RWPE1 (cell line): ENCODE data around the gene GAL3ST2.
"Not testable (repeated sequence)": the region's sequence is repeated elsewhere in the genome, so short reads cannot be mapped to it uniquely, and the experiment has no call there.

Source experiments
- CTCF ChIA-PET: fragments of 350-600 bp; sonication (Branson Sonifier 250); formaldehyde crosslinking; extraction: SDS; loops from one replicate; lab custom pipeline; 2021; lab: Yijun Ruan, JAX
- POLR2A ChIA-PET: fragments of 400-600 bp; formaldehyde crosslinking; extraction: SDS; loops from one replicate; lab custom pipeline; 2020; ENCODE audit warnings: antibody characterized with exemption; ENCODE audit not compliant: low non-redundant PET; lab: Yijun Ruan, JAX
- DNase-seq: peaks from one replicate; pipeline ENCODE4 v3.0.0; 2012; ENCODE audit warnings: low spot score
- H3K27ac ChIP-seq: fragments of 450-650 bp; 2 replicates; pipeline ENCODE4 v1.5.1; 2017
- TF ChIP-seq, protein P1 (sequence below): fragments of 450-650 bp; conservative IDR thresholded peaks from 2 replicates; pipeline ENCODE4 v1.5.1; 2017; ENCODE audit warnings: low read depth, mild to moderate bottlenecking

Gene GAL3ST2

DNA sequence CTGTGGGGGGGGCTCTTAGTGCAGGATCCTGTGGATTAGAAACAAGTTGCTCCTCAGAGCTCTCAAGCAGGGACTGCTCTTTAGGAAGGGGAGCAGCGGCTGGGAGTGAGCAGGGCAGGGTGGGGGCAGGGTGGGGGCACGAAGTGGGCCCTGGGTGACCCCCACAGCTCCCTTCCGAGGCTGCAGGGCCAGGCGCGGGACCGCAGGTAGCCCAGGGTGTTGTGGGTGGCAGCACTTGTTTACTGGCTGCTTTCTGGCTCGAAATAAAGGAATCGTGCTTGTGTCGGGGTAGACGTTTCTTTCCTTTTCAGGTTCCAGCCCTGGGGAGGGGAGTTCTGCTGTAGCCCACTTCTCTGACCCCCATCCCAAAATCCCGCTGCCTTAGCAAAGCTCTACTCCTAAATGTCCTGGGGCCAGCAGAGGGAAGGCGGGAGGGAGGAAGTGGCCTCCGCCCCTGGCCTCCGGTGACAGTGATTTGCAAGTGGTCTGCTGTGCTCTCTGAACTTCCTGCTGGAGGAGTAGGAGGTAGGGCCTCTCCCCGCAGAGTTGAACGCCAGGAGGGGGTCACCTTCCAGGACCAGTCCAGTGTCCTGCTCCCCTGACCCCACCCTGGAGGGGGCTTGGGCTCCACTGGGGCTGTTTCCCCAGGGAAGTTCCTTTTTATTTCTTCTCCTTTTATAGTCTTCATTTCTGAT is 40.7 kb downstream of the GAL3ST2 start:
- no peak for DNase-seq
- ChIA-PET POLR2A (no interaction called here), CTCF (no interaction called here)

DNA sequence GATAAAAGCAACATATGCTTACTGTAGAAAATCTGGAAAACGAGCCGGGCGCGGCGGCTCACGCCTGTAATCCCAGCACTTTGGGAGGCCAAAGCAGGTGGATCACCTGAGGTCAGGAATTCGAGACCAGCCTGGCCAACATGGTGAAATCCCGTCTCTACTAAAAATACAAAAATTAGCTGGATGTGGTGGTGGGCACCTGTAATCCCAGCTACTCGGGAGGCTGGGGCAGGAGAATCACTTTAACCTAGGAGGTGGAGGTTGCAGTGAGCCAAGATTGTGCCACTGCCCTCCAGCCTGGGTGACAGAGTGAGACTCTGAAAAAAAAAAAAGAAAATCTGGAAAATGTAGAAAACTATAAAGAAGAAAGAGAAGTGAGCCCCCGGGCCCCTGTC is 41.2 kb downstream of the GAL3ST2 start:
- CTCF ChIA-PET, DNase-seq, H3K27ac ChIP-seq, POLR2A ChIA-PET: not testable (repeated sequence)

More for the DNA sequence above, 40.7 kb downstream of the GAL3ST2 start:
- no peak overlapping the region for H3K27ac ChIP-seq
- TF ChIP-seq, protein P1, sequence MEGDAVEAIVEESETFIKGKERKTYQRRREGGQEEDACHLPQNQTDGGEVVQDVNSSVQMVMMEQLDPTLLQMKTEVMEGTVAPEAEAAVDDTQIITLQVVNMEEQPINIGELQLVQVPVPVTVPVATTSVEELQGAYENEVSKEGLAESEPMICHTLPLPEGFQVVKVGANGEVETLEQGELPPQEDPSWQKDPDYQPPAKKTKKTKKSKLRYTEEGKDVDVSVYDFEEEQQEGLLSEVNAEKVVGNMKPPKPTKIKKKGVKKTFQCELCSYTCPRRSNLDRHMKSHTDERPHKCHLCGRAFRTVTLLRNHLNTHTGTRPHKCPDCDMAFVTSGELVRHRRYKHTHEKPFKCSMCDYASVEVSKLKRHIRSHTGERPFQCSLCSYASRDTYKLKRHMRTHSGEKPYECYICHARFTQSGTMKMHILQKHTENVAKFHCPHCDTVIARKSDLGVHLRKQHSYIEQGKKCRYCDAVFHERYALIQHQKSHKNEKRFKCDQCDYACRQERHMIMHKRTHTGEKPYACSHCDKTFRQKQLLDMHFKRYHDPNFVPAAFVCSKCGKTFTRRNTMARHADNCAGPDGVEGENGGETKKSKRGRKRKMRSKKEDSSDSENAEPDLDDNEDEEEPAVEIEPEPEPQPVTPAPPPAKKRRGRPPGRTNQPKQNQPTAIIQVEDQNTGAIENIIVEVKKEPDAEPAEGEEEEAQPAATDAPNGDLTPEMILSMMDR: no peak

DNA sequence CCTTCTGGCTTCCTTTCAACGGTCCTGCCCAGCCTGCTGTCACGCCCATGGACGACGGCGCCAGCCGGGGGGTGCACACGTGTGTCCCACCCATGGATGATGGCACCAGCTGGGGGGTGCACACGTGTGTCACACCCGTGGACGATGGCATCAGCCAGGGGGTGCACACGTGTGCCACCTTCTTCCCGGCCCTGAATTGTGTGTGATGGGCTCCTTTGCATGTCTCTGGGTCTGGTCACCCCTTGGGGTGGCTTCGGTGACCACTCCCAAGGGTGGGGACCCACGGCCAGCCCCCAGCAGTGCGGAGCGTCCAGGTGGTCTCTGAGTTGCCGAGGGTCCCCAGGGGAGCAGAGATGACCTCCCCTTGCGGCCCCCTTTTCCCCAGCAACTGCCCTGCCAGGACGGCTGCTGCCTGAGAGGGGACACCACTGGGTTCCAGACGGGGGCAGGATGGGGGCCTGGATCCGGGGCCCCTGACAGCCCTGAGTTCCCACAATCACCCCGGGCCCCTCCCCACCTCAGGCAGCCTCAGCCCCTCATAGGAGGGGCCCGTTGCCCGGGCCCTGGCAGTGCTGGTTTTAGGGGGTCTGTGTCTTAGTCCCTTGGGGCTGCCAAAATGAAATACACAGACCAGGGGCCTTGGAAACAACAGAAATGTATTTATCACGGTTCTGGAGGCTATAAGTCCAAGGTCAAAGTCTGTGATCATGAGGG is 41.8 kb downstream of the GAL3ST2 start:
- TF ChIP-seq, protein P1: no peak
- DNase-seq: no peak
- POLR2A ChIA-PET: no interaction called here
- CTCF ChIA-PET: no interaction called here
- H3K27ac ChIP-seq: no peak overlapping the region

DNA sequence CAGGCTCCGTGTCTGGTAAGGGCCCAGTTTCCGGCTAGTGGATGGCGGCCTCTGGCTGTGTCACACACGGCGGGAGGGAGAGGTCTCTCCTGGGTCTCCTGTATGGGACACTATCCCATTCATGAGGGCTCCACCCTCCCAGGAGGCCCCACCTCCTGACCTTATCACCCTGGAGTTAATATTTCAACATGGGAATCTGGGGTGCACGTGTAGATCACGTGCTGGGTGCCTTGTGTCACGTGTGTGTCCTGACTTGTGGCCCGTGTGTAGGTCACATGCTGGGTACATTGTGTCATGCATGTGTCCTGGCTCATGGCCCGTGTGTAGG is 42.3 kb downstream of the GAL3ST2 start:
- no peak for DNase-seq
- POLR2A ChIA-PET: no interaction called here
- H3K27ac ChIP-seq: no peak overlapping the region
- TF ChIP-seq, protein P1: no peak
- CTCF ChIA-PET: no interaction called here

DNA sequence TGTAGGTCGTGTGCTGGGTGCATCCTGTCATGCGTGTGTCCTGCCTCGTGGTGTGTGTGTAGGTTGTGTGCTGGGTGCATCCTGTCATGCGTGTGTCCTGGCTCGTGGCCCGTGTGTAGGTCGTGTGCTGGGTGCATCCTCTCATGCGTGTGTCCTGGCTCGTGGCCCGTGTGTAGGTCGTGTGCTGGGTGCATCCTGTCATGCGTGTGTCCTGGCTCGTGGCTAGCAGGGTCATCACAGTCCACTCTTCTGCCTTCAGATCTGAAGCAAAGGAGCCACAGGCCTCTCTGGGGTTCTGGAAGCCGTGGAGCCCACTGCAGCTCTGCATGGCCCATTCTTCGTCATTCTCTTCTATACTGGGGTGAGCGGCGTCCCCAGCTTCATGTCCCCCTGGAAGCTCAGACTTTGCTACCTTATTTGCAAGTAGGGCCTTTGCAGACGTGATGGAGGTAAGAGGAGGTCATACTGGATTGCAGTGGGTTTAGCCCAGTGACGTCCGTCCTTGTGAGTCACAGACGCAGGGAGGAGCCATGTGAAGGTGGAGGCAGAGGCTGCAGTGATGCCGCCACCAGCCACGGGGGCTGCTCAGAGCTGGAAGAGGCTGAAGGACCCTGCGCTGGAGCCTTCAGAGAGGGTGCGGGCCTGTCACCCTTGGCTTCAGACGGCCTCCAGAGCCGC is 43.5 kb downstream of the GAL3ST2 start:
- DNase-seq, CTCF ChIA-PET, H3K27ac ChIP-seq, POLR2A ChIA-PET: not testable (repeated sequence)

DNA sequence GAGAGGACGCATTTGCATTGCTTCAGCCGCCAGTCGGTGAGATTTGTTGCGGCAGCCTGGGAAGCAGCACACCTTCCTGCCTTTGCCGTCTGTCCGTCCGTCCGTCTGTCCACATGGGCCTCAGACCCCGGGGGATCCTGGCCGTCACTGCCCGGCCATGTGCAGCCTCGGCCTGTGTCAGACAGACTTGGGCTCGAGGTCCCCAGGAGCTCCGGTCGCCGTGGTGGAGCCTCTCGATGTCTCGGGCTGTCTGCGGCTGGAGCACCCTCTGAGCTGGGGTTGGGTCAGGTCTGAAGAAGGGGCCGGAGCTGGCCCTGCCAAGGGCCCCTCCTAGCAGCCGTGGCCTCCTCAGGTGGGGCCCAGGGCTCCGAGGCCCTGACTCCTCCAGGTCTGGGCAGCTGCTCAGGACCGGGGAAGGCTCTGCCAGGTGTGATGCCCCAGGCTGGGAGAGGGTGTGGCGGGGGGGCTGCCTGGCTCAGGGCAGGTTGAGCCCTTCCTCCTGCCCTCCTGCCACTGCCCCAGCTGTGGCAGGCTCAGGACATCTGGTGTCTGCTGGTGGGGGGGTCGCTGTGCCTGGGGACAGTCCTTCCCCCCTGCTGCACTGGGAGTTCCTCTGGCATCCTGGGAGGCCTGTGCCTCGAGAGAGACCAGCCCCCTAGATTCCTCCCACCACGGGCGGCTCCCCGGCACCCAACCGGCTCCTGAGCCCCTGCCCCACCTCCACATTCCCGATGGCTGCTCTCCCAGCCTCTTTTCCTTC is 44.2 kb downstream of the GAL3ST2 start:
- H3K27ac ChIP-seq: no peak overlapping the region
- POLR2A ChIA-PET: no interaction called here
- no peak for DNase-seq
- CTCF ChIA-PET: interaction anchor here (0.6 kb wide), 1 partner anchor 24 kb away, joined by 3 read pairs; no protein-coding TSS in a partner anchor
- TF ChIP-seq, protein P1: no peak
